NT2/D1 (cell line): Measurements from ENCODE around the gene TMBIM6.
A peak's percentile ranks its signal among the peaks of the same experiment; 100 is the strongest.

Experiments used
- DNase-seq: peaks from one replicate; pipeline ENCODE4 v3.0.0-alpha.2; 2011; ENCODE audit warnings: low read depth, low spot score
- H3K27me3 ChIP-seq: 2 replicates; pipeline ENCODE4 v1.6.0; 2011; ENCODE audit warnings: mild to moderate bottlenecking; ENCODE audit not compliant: insufficient read length, insufficient read depth
- H3K36me3 ChIP-seq: 2 replicates; pipeline ENCODE4 v1.6.1; 2011; ENCODE audit warnings: mild to moderate bottlenecking, low read length, mixed read lengths; ENCODE audit not compliant: insufficient read depth, insufficient read length
- H3K4me1 ChIP-seq: 2 replicates; pipeline ENCODE4 v1.5.1; 2011; ENCODE audit not compliant: insufficient read depth, insufficient read length
- H3K4me3 ChIP-seq: 2 replicates; pipeline ENCODE4 v1.5.1; 2011; ENCODE audit warnings: low read depth; ENCODE audit not compliant: insufficient read length
- H3K9ac ChIP-seq: 2 replicates; pipeline ENCODE4 v1.6.0; 2011; ENCODE audit warnings: low read depth; ENCODE audit not compliant: insufficient read length
- H3K9me3 ChIP-seq: 2 replicates; pipeline ENCODE4 v1.5.1; 2011; ENCODE audit warnings: mild to moderate bottlenecking, low read length; ENCODE audit not compliant: insufficient read depth
- SUZ12 ChIP-seq: IDR thresholded peaks from 2 replicates; pipeline ENCODE4 v1.6.1; 2011; ENCODE audit not compliant: insufficient read length, insufficient read depth; ENCODE audit errors: extremely low read depth
- YY1 ChIP-seq: IDR thresholded peaks from 2 replicates; pipeline ENCODE4 v1.6.1; 2011; ENCODE audit not compliant: insufficient read length, insufficient read depth
- ZNF274 ChIP-seq: IDR thresholded peaks from 2 replicates; pipeline ENCODE4 v1.6.1; 2011; ENCODE audit warnings: mild to moderate bottlenecking, low read depth, low read length

Gene TMBIM6

DNA sequence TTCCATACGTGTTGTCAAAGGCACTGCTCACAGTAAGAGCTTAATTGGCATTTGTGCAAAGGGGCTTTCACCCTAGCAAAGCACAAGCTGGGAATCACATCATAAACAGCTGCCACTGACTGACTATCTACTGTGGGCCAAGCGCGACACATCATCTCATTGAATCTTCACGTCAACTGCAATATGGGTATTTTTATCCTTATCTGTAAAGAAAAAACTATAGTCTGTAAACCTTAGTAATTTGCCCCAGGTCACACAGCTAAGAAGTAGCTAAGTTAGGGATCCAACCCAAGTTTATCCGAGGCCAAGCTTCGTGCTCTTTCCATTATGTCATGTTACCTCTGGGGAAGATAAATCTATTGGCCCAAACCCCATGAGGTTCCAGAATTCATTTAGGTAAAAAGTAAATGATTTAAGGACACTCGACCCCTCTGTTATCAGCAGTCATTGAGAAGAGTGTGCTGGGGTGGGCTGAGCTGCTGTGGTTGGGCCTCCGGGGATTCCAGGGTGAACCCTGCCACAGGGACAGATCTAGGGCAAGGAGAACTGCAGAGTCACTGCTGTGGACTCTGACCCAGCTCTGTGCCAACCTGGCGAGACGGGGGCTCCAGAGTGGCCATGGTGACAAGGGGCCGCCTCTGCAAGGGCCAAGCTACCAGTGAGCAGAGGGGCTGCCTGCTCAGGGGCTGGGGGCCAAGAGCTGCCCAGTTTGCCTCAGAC lies 59.2 kb downstream of the TMBIM6 start:
- Histone ChIP-seq H3K36me3 (peaks cover 95% of the 10 kb centered on the region), H3K9ac (no peak overlapping the region), H3K9me3 (no peaks in the 10 kb centered on the region), H3K4me3 (no peak overlapping the region), H3K27me3 (no peaks in the 10 kb centered on the region), H3K4me1 (peaks cover 9% of the 10 kb centered on the region)
- TF ChIP-seq SUZ12 (no peak), ZNF274 (no peak), YY1 (no peak)
- DNase-seq, result no peak

DNA sequence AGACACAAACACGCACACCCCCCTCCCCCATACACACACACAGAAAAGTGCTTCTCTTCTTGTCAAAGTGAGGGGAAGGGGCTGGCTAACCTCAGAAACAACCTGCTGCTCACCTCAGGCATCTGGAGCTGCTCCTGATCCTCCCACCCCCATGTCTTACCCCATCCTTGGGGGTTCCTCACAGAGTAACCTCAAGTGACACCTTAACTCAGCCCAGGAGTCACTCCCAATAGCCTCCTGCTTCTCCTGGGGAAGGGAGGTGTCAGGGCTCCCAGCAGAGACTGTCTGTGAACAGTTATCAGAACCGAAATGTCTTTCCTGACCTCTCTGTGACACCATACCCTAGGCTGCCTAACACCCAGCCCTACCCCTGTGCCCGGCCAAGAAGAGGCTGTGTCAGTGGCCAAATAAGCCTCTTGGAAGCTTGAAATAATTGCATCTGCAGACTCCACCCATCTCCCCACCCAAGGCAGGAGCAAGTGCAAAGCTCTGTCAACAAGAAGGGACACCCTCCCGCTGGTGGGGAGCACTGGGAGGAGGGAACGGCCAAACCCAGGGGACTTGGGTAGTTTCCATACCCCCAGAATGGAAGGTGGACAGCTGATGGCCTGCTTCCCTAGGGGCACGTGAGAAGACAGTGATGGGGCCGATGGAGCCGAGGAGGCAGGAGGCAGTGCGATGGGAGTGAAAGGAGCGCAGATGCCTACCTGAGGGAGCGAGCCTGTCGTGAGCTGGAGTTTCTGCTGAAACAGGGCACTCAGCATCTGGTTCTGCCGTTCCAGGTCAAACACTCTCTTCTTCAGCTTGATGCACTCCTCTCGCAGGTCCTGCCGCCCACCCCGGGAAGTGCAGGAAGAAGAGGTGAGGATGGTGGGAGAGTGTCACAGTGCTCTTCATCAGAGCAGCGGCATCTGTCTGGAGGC lies 60.0 kb downstream of the TMBIM6 start:
- no peak for DNase-seq
- peaks cover 95% of the 10 kb centered on the region for H3K36me3 ChIP-seq
- TF ChIP-seq YY1, result no peak
- no peak for TF ChIP-seq ZNF274
- TF ChIP-seq SUZ12, result no peak
- no peak overlapping the region for H3K9ac ChIP-seq
- no peaks in the 10 kb centered on the region for H3K27me3 ChIP-seq
- no peaks in the 10 kb centered on the region for H3K9me3 ChIP-seq
- peaks cover 9% of the 10 kb centered on the region for H3K4me1 ChIP-seq
- no peak overlapping the region for H3K4me3 ChIP-seq

DNA sequence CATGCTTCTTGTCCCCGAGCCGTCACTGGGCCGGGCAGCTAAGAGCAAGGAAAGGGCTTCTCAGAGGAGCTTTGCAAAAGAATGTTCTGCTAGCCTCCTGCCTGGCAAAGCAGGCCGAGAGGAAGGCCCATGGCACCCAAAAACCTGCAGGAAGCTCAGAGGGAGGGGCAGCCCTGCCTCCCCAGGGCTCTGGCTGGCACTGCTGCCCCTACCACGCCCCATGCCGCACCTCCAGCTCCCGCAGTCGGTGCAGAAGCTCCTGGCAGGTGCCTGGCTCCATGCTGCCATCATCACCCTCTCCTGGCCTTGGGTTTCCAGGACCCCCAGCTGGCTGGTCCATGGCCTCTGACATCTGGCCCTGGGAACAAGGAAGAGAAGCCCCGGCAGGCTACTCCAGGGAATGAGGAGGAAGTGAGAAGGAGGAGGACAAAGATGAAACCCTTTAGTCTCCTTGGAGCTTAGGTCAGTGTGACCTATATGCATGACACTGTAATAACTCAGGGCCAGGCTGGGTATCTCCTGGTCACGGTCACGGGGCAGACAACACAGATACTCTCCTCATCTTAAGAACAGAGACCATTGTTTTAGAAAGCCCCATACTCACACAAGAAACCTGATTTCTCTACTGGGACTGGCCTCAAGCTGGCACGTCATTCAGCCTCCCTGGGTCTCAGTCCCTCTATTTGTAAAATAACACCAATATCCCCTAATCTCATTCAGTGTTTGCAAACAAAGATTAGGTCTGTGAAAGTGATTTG lies 62.5 kb downstream of the TMBIM6 start:
- Histone ChIP-seq H3K9ac (peak overlapping the region; percentile 13), H3K4me1 (peaks cover 20% of the 10 kb centered on the region), H3K9me3 (no peaks in the 10 kb centered on the region), H3K4me3 (no peak overlapping the region), H3K36me3 (peaks cover 80% of the 10 kb centered on the region), H3K27me3 (no peaks in the 10 kb centered on the region)
- TF ChIP-seq YY1 (no peak), SUZ12 (no peak), ZNF274 (no peak)
- DNase-seq, result no peak

DNA sequence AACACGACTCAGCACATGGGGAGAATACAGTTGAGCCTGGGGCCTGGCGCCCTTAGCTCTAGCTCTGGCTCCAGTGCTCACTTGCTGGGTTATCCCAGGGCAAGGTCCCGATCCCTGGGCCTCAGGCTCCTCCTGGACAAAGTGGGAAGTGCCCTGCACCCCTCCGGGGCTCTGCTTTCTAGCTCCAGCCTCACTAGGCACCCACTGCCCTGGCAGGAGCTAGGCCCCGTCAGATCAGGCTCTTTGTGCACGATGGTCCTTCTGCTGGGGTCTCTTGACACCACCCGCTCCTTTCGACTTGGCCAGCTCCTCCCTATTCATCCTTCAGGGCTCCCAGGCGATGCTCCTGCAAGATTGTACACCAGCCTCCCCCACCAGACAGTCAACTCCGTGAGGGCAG lies 63.5 kb downstream of the TMBIM6 start:
- Histone ChIP-seq H3K27me3 (no peaks in the 10 kb centered on the region), H3K9me3 (no peaks in the 10 kb centered on the region), H3K4me1 (peaks cover 26% of the 10 kb centered on the region), H3K4me3 (no peak overlapping the region), H3K9ac (no peak overlapping the region), H3K36me3 (peaks cover 71% of the 10 kb centered on the region)
- DNase-seq, result no peak
- TF ChIP-seq SUZ12 (no peak), ZNF274 (no peak), YY1 (no peak)

DNA sequence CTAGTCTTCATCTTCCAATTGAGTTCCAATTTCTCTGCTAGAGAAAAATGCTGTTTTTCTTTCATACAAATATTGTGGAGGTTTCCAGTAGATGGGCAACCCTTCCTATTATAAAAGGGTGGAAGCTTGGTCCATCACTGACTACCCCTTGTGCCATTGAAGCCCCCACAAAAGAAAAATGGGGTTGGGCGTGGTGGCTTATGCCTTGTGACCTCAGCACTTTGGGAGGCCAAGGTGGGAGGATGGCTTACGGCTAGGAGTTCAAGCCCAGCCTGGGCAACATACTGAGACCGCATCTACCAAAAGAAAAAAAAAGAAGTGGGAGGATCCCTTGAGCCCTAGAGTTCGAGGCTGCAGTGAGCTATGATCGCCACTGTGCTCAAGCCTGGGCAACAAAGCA lies 64.1 kb downstream of the TMBIM6 start:
- no peaks in the 10 kb centered on the region for H3K27me3 ChIP-seq
- no peak for DNase-seq
- TF ChIP-seq ZNF274 (no peak), SUZ12 (no peak), YY1 (no peak)
- no peak overlapping the region for H3K9ac ChIP-seq
- H3K36me3 ChIP-seq, result peaks cover 67% of the 10 kb centered on the region
- peaks cover 29% of the 10 kb centered on the region for H3K4me1 ChIP-seq
- H3K4me3 ChIP-seq, result no peak overlapping the region
- H3K9me3 ChIP-seq, result no peaks in the 10 kb centered on the region

DNA sequence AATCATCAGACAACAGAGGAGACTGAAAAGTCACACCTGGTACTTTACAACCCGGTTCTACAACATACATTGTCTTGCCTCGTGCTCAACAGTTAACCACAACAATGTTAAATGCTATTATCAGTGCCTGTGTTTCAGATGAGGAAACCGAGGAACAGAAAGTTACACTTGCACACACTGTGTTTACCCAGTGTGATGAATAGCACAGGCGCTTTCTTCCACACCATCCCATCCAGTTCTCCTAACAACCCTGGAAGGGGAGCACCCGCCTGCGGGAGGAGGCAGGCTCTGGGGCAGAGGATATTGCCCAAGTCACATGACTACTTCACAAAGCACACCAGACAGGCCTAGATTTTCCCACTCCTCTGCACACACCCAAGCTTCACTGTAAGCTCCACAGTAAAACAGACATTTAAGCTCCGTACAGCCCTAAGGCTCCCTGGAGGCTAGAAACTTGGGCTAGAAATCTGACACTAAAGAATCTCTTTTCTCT lies 65.0 kb downstream of the TMBIM6 start:
- H3K27me3 ChIP-seq, result no peaks in the 10 kb centered on the region
- no peak overlapping the region for H3K4me3 ChIP-seq
- peaks cover 57% of the 10 kb centered on the region for H3K36me3 ChIP-seq
- no peak for DNase-seq
- no peak for TF ChIP-seq ZNF274
- H3K4me1 ChIP-seq, result peaks cover 29% of the 10 kb centered on the region
- H3K9me3 ChIP-seq, result no peaks in the 10 kb centered on the region
- H3K9ac ChIP-seq, result no peak overlapping the region

DNA sequence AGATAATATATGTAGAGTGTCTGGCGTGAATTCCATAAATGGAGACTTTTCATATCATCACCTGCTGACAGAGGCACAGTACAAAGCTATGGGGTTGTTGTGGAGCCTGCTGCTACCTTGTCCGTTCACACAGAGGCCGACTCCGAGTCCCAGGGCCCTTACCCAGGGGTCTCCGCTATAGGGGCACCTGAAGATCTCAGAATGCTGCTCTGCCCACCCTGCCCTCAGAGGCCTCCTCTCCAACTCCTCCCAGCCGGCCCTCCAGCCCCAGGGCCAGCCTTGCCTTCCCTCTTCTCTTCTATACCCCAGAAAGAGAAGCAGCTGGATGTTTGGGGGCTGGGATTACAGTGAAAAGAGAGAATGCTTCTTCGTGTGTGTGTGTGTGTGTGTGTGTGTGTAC lies 65.5 kb downstream of the TMBIM6 start:
- Histone ChIP-seq H3K27me3 (no peaks in the 10 kb centered on the region), H3K9me3 (no peaks in the 10 kb centered on the region), H3K36me3 (peaks cover 52% of the 10 kb centered on the region), H3K4me3 (no peak overlapping the region), H3K4me1 (peaks cover 29% of the 10 kb centered on the region), H3K9ac (peak overlapping the region; percentile 9)
- no peak for TF ChIP-seq SUZ12
- TF ChIP-seq YY1, result no peak
- TF ChIP-seq ZNF274, result no peak
- DNase-seq, result no peak
